ENCODE results near the gene MYRFL.

DNA sequence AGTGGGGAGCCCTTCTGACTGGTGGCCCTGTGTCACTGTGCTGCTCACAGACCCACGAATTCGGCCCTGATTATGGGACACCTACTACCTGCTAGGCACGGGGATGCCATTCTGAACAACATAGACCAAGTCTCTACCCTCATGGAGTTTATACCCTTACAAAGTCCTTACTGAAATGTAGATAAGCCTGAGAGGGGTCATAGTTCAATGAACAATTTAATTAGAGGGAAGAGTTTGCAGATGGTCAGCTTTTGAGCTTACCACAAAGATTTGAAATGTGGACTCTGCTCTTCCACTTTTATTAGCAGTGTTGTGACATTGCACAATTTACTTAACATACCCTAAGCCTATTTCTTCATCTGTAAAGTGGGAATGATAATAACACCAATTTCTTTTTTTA, 161.1 kb downstream of the MYRFL start:
- TF ChIP-seq, protein P1, sequence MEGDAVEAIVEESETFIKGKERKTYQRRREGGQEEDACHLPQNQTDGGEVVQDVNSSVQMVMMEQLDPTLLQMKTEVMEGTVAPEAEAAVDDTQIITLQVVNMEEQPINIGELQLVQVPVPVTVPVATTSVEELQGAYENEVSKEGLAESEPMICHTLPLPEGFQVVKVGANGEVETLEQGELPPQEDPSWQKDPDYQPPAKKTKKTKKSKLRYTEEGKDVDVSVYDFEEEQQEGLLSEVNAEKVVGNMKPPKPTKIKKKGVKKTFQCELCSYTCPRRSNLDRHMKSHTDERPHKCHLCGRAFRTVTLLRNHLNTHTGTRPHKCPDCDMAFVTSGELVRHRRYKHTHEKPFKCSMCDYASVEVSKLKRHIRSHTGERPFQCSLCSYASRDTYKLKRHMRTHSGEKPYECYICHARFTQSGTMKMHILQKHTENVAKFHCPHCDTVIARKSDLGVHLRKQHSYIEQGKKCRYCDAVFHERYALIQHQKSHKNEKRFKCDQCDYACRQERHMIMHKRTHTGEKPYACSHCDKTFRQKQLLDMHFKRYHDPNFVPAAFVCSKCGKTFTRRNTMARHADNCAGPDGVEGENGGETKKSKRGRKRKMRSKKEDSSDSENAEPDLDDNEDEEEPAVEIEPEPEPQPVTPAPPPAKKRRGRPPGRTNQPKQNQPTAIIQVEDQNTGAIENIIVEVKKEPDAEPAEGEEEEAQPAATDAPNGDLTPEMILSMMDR (IDR thresholded peaks at IDR 0.05; ENCODE audit: low read length) = no peak
- no peak for TF ChIP-seq EZH2 (IDR thresholded peaks at IDR 0.05; ENCODE audit: borderline replicate concordance, low read length)

Measured in OCI-LY1 (cell line).